ENCODE data around the gene CETN1.

CETN1 gene

GRCh38 chr18:570697-571096 lies 9.5 kb upstream of the CETN1 start:
- no peak for DNase-seq (ENCODE audit: extremely low read depth, low read depth)
- TF ChIP-seq, protein P1, sequence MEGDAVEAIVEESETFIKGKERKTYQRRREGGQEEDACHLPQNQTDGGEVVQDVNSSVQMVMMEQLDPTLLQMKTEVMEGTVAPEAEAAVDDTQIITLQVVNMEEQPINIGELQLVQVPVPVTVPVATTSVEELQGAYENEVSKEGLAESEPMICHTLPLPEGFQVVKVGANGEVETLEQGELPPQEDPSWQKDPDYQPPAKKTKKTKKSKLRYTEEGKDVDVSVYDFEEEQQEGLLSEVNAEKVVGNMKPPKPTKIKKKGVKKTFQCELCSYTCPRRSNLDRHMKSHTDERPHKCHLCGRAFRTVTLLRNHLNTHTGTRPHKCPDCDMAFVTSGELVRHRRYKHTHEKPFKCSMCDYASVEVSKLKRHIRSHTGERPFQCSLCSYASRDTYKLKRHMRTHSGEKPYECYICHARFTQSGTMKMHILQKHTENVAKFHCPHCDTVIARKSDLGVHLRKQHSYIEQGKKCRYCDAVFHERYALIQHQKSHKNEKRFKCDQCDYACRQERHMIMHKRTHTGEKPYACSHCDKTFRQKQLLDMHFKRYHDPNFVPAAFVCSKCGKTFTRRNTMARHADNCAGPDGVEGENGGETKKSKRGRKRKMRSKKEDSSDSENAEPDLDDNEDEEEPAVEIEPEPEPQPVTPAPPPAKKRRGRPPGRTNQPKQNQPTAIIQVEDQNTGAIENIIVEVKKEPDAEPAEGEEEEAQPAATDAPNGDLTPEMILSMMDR (IDR thresholded peaks at IDR 0.05; ENCODE audit: low read depth, low read length), result no peak

DNA sequence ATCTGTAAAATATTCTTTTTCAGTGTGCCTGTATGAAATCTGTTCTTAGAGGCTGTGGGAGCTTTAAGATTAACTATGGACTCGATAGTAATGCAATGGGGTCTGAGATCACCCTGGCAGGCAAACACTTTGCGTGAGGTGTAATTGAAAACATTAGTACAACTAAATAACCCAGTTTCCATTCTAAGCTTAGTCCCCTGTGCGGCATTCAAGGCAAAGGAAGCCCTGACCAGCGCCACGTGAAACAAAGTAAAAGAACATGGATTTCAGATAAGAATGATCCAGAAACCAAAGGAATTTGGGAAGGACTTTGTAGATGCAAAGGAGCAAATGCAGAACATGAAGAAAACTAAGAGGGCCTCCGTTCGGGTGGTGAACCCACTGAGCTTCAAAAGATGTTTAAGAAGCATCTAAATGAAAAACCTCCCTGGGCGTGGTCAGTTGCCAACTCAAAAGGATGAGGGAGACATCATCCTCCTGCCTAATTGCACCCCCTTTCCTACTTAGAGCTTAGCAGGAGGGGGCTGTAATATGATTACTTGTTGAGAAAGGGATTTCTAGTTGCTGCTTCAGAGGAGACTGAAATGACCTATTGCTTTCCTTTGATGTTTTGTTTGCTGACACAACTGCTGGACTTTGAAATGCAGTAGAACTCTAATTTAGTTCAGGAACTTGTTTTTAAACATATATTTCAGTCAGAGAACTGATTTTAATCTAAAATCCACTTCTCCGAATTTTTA lies 7.9 kb upstream of the CETN1 start:
- TF ChIP-seq, protein P1 (IDR thresholded peaks at IDR 0.05; ENCODE audit: low read depth, low read length), result no peak
- DNase-seq (ENCODE audit: extremely low read depth, low read depth), result no peak

- TF ChIP-seq, protein P1 (IDR thresholded peaks at IDR 0.05; ENCODE audit: low read depth, low read length), result no peak
- DNase-seq (ENCODE audit: extremely low read depth, low read depth), result no peak
These were observed 7.3 kb upstream of the CETN1 start for GRCh38 chr18:572831-573289.

- TF ChIP-seq, protein P1 (IDR thresholded peaks at IDR 0.05; ENCODE audit: low read depth, low read length), result no peak
- DNase-seq (ENCODE audit: extremely low read depth, low read depth), result no peak
These were observed 6.8 kb upstream of the CETN1 start for GRCh38 chr18:573385-573784.

- TF ChIP-seq, protein P1 (IDR thresholded peaks at IDR 0.05; ENCODE audit: low read depth, low read length), result no peak
These were observed 5.9 kb upstream of the CETN1 start for GRCh38 chr18:574149-574860.

GRCh38 chr18:574865-575645 lies 5.1 kb upstream of the CETN1 start:
- DNase-seq (ENCODE audit: extremely low read depth, low read depth), result no peak

More at GRCh38 chr18:574149-574860, 5.9 kb upstream of the CETN1 start:
- no peak for DNase-seq (ENCODE audit: extremely low read depth, low read depth)

More at GRCh38 chr18:574865-575645, 5.1 kb upstream of the CETN1 start:
- TF ChIP-seq, protein P1 (IDR thresholded peaks at IDR 0.05; ENCODE audit: low read depth, low read length), result no peak
